B cell (primary cell): ENCODE measurements around the gene KRTAP4-6. TPM values are rescaled to one million over a fixed set of nuclear protein-coding genes. Genes with fewer than 3 reads are reported as not detected.

Experiments used
- ATAC-seq: fragments of 200-7000 bp; cut with Tn5 transposase; one replicate; pipeline ENCODE4 v1.10.0; 2021; ENCODE audit warnings: low read depth, mild to moderate bottlenecking, moderate number of reproducible peaks, moderate library complexity
- CTCF ChIA-PET: fragments of 350-600 bp; sonication (Branson Sonifier 250); formaldehyde crosslinking; loops from one replicate; lab custom pipeline; 2021; ENCODE audit warnings: antibody characterized with exemption, inconsistent platforms; lab: Charles Lee
- POLR2A ChIA-PET: fragments of 350-600 bp; sonication (Branson Sonifier 250); formaldehyde crosslinking; loops from one replicate; lab custom pipeline; 2021; ENCODE audit warnings: antibody characterized with exemption; lab: Charles Lee
- DNase-seq: peaks from one replicate; pipeline ENCODE4 v3.0.0; 2013
- H2AFZ ChIP-seq: 2 replicates; pipeline ENCODE4 v1.6.1; 2012; ENCODE audit warnings: mild to moderate bottlenecking, low read depth, low read length; ENCODE audit not compliant: insufficient read depth, poor library complexity, severe bottlenecking
- H3K27ac ChIP-seq, 2 donors: 1 replicate in 1 of 2; 2 replicates in 1 of 2; pipeline ENCODE4 v1.5.1; 2012 to 2013; ENCODE audit warnings: low read length in 2 of 2, mild to moderate bottlenecking in 2 of 2, moderate library complexity in 1 of 2
- H3K27me3 ChIP-seq, 4 experiments: fragments of 200-600 bp in 1 of 4; sonication (generic) in 1 of 4; replicated peaks in 1 of 4; 1 replicate in 2 of 4; 2 replicates in 2 of 4; pipeline versions ENCODE4 v1.6.1 to v1.7.0; 2013 to 2016; ENCODE audit warnings: low read length in 3 of 4, mild to moderate bottlenecking in 2 of 4, mixed read lengths in 1 of 4, moderate library complexity in 1 of 4; ENCODE audit not compliant: insufficient read depth in 4 of 4, control insufficient read depth in 3 of 4; ENCODE audit errors: control extremely low read depth in 1 of 4
- H3K36me3 ChIP-seq, 2 experiments: replicated peaks in 1 of 2; 1 replicate in 1 of 2; 2 replicates in 1 of 2; pipeline versions ENCODE4 v1.6.1 to v1.7.1; 2013; ENCODE audit warnings: low read length in 1 of 2; ENCODE audit not compliant: insufficient read depth in 2 of 2, control insufficient read depth in 1 of 2; ENCODE audit errors: control extremely low read depth in 1 of 2, extremely low read depth in 1 of 2
- H3K4me1 ChIP-seq, 2 donors: fragments of 200-600 bp in 1 of 2; sonication (generic) in 1 of 2; 1 replicate in 1 of 2; 2 replicates in 1 of 2; pipeline versions ENCODE4 v1.5.1 to v1.6.1; 2013 to 2017; ENCODE audit warnings: low read length in 2 of 2; ENCODE audit not compliant: control insufficient read depth in 2 of 2, insufficient read depth in 2 of 2
- H3K4me2 ChIP-seq: replicated peaks from 2 replicates; pipeline ENCODE3; 2012; ENCODE audit warnings: mild to moderate bottlenecking, low read depth, low read length; ENCODE audit not compliant: poor library complexity, severe bottlenecking
- H3K4me3 ChIP-seq, 5 experiments: fragments of 200-600 bp in 1 of 5; sonication (generic) in 1 of 5; 1 replicate in 3 of 5; 2 replicates in 2 of 5; pipeline versions ENCODE4 v1.5.1 to v1.7.0; 2011 to 2016; ENCODE audit warnings: low read length in 4 of 5, mild to moderate bottlenecking in 4 of 5, low read depth in 2 of 5, control low read depth in 1 of 5, moderate library complexity in 1 of 5; ENCODE audit not compliant: insufficient read depth in 1 of 5; ENCODE audit errors: control extremely low read depth in 1 of 5, extremely low read depth in 1 of 5
- H3K79me2 ChIP-seq: fragments of 200-600 bp; sonication (generic); one replicate; pipeline ENCODE4 v1.6.0; 2016; ENCODE audit warnings: low read length; ENCODE audit not compliant: control insufficient read depth, insufficient read depth
- H3K9ac ChIP-seq: fragments of 200-600 bp; sonication (generic); 2 replicates; pipeline ENCODE4 v1.6.1; 2017; ENCODE audit warnings: mild to moderate bottlenecking, low read length, moderate library complexity
- H3K9me3 ChIP-seq, 3 donors: one replicate each; pipeline versions ENCODE4 v1.6.1 to v1.7.1; 2013; ENCODE audit warnings: low read length in 2 of 3; ENCODE audit not compliant: control insufficient read depth in 2 of 3, insufficient read depth in 1 of 3; ENCODE audit errors: control extremely low read depth in 1 of 3
- H4K20me1 ChIP-seq: 2 replicates; pipeline ENCODE4 v1.6.0; 2012; ENCODE audit warnings: mild to moderate bottlenecking, low read length; ENCODE audit not compliant: insufficient read depth, control insufficient read depth, poor library complexity, severe bottlenecking
- H3K27ac Mint-ChIP-seq: one replicate; pipeline ENCODE4 v1.8.0; 2021; ENCODE audit warnings: mixed read lengths
- H3K27me3 Mint-ChIP-seq: one replicate; pipeline ENCODE4 v1.8.0; 2021; ENCODE audit warnings: mixed read lengths
- H3K4me1 Mint-ChIP-seq: one replicate; pipeline ENCODE4 v1.8.0; 2021; ENCODE audit warnings: mixed read lengths
- H3K4me3 Mint-ChIP-seq: one replicate; pipeline ENCODE4 v1.8.0; 2021; ENCODE audit warnings: mixed read lengths
- H3K9me3 Mint-ChIP-seq: one replicate; pipeline ENCODE4 v1.8.0; 2022; ENCODE audit warnings: mixed read lengths; ENCODE audit not compliant: insufficient read depth
- EZH2 ChIP-seq: IDR thresholded peaks from 2 replicates; pipeline ENCODE4 v1.6.1; 2012; ENCODE audit warnings: borderline replicate concordance, low read depth, mild to moderate bottlenecking, moderate library complexity, low read length; ENCODE audit not compliant: insufficient read depth, poor library complexity, severe bottlenecking
- WGBS: methylation state at CpG from one replicate; pipeline ENCODE4 v1.1.5; 2013; ENCODE audit warnings: missing lambda C conversion rate; ENCODE audit not compliant: insufficient coverage; 5-methylcytosine and 5-hydroxymethylcytosine counted together
- intact Hi-C: fragments of 100-400 bp; cut with micrococcal nuclease; formaldehyde crosslinking; loops from one replicate; pipeline ENCODE4 v1.10.0; 2022
- polyA plus RNA-seq: library from polyadenylated mRNA; depleted of rRNA; stranded (reverse); fragments of >200 nt; gene quantifications from 2 replicates; pipeline ENCODE4 v1.2.3, GENCODE V29; 2012
- total RNA-seq, 2 donors: library from RNA; stranded (reverse); fragments of 120-200 nt in 1 of 2; gene quantifications; 1 replicate in 1 of 2; 2 replicates in 1 of 2; pipeline versions ENCODE4 v1.2.3 to v1.2.4, GENCODE V29; 2013 to 2022
- TF ChIP-seq, protein P1 (sequence below): fragments of 200-600 bp; IDR thresholded peaks from one replicate; pipeline ENCODE4 v1.8.0; 2022; ENCODE audit warnings: antibody characterized with exemption, mild to moderate bottlenecking

KRTAP4-6 gene
- total and polyA plus RNA-seq, 2 donors (not counting 1 experiment from before 2014, with no cell fraction given), result not detected

- Histone ChIP-seq H3K27ac (no peak overlapping the region), H3K4me2 (peak overlapping the region; percentile 51), H3K9ac (no peak overlapping the region), H3K4me1 (peaks cover 39 to 41% of the 10 kb centered on the region in 2 donors), H3K4me3 (peak overlapping the region in 1 of 5 experiments; percentile 8), H3K9me3 (no peaks in the 10 kb centered on the region), H3K79me2 (no peaks in the 10 kb centered on the region), H4K20me1 (no peaks in the 10 kb centered on the region), H3K27me3 (no peaks in the 10 kb centered on the region), H3K36me3 (no peaks in the 10 kb centered on the region), H2AFZ (no peak overlapping the region)
- DNase-seq (peak; percentile 56), ATAC-seq (peak; percentile 59)
- no peaks in the 10 kb centered on the region for H3K9me3 Mint-ChIP-seq
- peaks cover 12% of the 10 kb centered on the region for H3K27me3 Mint-ChIP-seq
- POLR2A ChIA-PET, result no interaction called here
- CTCF ChIA-PET, result no interaction called here
- peaks cover 45% of the 10 kb centered on the region for H3K4me1 Mint-ChIP-seq
- H3K27ac Mint-ChIP-seq, result peak overlapping the region; percentile 0
- TF ChIP-seq, protein P1, sequence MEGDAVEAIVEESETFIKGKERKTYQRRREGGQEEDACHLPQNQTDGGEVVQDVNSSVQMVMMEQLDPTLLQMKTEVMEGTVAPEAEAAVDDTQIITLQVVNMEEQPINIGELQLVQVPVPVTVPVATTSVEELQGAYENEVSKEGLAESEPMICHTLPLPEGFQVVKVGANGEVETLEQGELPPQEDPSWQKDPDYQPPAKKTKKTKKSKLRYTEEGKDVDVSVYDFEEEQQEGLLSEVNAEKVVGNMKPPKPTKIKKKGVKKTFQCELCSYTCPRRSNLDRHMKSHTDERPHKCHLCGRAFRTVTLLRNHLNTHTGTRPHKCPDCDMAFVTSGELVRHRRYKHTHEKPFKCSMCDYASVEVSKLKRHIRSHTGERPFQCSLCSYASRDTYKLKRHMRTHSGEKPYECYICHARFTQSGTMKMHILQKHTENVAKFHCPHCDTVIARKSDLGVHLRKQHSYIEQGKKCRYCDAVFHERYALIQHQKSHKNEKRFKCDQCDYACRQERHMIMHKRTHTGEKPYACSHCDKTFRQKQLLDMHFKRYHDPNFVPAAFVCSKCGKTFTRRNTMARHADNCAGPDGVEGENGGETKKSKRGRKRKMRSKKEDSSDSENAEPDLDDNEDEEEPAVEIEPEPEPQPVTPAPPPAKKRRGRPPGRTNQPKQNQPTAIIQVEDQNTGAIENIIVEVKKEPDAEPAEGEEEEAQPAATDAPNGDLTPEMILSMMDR, result no peak
- TF ChIP-seq EZH2, result no peak
- WGBS, result 0% methylated on average over 1 of the region's 3 CpGs
- H3K4me3 Mint-ChIP-seq, result peak overlapping the region; percentile 21
- intact Hi-C loops, result loop anchor here (5.0 kb wide), 1 partner anchor 60 kb away; the partner anchor contains the start of gene KRTAP4-11
Observed at GRCh38 chr17:41176744-41177387, 36.5 kb upstream of the KRTAP4-6 start.

GRCh38 chr17:41171886-41172285 lies 31.5 kb upstream of the KRTAP4-6 start:
- Histone ChIP-seq H3K4me2 (no peak overlapping the region), H3K27me3 (no peaks in the 10 kb centered on the region), H3K4me1 (peaks cover 18 to 20% of the 10 kb centered on the region in 2 donors), H3K9me3 (peaks cover 0 to 6% (median 0%) of the 10 kb centered on the region in 3 donors), H4K20me1 (no peaks in the 10 kb centered on the region), H3K36me3 (no peaks in the 10 kb centered on the region), H3K27ac (no peak overlapping the region), H3K9ac (no peak overlapping the region), H3K4me3 (no peak overlapping the region), H3K79me2 (no peaks in the 10 kb centered on the region), H2AFZ (no peak overlapping the region)
- no peak overlapping the region for H3K4me3 Mint-ChIP-seq
- ATAC-seq, result no peak
- CTCF ChIA-PET, result no interaction called here
- peaks cover 16% of the 10 kb centered on the region for H3K27me3 Mint-ChIP-seq
- H3K27ac Mint-ChIP-seq, result no peak overlapping the region
- H3K9me3 Mint-ChIP-seq, result no peaks in the 10 kb centered on the region
- peaks cover 24% of the 10 kb centered on the region for H3K4me1 Mint-ChIP-seq
- POLR2A ChIA-PET, result no interaction called here
- WGBS, result 94% methylated on average over 2 of the region's 2 CpGs
- intact Hi-C loops, result no loop called here
- TF ChIP-seq, protein P1, result no peak
- TF ChIP-seq EZH2, result no peak
- no peak for DNase-seq
